ENCODE data around the gene RFX3.

RFX3 gene

DNA sequence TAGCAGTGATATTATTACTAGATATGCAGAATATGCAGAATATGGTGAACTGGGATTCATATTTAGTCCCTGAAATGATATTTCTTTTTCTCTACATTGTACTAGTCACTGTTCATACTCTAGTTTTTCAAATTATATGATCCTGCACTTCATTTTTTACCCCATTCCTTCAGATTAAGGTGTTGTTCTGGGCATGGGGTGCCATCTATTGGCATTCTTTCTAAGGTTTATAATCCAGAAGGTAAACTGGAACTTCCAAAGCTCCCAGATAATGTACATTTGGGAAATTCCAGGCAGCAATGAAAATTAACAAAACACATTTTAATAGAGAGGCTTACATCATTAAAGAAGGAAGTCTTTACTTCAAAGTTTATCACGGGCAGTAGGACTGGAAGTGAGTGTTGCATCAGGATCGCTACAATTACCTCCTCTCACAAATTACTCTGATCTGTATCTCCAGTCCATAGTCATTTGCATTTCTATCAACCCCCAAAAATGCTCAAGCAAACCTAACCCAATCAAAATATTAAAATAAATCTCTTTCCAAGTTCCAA lies 12.5 kb downstream of the RFX3 start:
- no peak for DNase-seq (ENCODE audit: low read depth)

DNA sequence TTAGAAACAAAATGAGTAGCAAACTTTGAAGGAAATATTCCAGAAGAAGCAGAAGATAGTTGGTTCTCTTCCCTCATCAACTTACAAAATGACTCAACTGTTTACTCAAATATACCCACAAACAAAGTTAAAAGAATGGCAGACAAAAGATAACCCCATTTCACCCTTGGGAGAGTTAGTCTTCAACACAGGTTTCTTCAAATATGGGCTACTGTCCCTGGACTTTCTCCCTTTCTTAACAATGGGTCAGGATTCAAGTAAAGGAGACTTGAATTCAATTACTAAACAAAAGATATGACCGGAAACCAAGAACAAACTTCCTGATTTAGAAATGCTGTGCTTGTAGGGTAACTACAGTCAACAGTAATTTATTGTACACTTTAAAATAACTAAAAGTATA lies 14.2 kb downstream of the RFX3 start:
- no peak for DNase-seq (ENCODE audit: low read depth)

DNA sequence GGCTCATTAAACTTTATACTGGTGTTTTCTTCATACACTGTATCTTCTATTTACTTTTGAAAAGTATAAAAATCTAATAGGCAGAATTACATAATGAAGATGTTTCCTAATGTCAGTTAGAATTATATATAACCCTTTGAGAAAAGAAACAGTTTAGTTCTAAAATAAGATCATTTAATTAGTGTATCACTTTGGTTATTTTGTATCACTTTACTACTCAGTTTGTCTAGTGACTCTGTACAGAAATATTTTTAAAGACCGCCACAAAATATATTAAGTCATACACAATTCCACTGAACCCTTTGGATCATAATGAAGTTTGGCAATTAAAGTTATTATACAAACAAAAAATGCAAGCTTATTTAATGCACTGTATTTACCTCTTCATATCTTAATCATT lies 15.0 kb downstream of the RFX3 start:
- no peak for DNase-seq (ENCODE audit: low read depth)

- no peak for DNase-seq (ENCODE audit: low read depth)
Measured at GRCh38 chr9:3509926-3510325, 15.9 kb downstream of the RFX3 start.

- no peak for DNase-seq (ENCODE audit: low read depth)
Measured at GRCh38 chr9:3508521-3509291, 17.1 kb downstream of the RFX3 start.

DNA sequence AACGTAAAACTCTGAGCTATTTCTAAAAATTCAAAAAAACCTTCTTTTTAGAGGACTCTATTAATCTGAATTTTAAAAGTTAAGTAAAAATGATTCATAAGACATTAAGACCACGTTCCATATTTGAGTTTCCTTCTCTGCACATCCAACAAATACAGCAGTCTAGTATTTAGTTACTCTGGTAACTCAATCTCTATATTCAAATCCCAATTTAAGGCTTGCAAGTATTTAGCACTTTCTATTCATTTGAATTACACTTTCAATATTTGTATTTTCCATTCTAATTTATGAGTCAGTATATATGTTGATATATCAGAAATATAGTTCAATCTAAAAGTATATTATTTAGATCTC lies 17.7 kb downstream of the RFX3 start:
- no peak for DNase-seq (ENCODE audit: low read depth)

GRCh38 chr9:3507395-3508077 lies 18.3 kb downstream of the RFX3 start:
- no peak for DNase-seq (ENCODE audit: low read depth)

- DNase-seq (ENCODE audit: low read depth) = no peak
Measured at GRCh38 chr9:3506164-3506563, 19.6 kb downstream of the RFX3 start.

DNA sequence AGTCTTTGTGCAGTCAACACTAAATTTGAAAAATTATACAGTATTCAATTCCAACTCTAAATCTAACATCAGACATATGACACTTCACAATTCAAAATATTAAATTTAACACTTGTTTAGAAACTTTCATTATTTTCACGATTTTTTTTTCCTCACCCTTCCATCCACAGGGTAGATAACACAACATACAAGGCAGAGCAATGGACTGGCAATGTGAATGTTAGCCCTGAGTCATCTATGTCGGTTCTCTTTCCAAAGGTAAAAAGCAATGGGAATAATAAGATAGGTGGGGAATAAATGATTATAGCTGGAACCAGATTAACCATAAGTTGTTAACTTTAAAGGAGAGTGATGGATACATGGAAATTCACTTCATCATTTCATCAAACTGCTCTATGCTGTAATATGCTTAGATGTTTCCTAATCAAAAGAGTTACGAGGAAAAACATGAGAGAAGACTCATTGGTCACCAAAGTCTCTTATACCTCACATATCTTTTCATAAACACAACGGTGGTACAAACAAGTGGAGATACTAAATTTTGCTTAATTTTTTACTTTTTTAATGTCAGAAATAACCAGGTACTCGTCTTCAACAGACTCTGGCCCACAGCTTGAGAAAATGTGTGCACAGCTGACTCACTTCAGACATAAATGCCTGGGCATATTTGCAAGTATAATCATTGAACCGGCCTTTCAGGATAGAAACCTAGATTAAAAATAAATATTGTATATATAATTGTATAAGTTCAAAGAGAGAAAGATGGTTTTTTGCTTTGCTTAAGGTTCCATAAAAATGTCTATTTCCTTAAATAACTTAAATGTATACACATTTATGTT lies 23.0 kb downstream of the RFX3 start:
- DNase-seq (ENCODE audit: low read depth) = no peak

DNA sequence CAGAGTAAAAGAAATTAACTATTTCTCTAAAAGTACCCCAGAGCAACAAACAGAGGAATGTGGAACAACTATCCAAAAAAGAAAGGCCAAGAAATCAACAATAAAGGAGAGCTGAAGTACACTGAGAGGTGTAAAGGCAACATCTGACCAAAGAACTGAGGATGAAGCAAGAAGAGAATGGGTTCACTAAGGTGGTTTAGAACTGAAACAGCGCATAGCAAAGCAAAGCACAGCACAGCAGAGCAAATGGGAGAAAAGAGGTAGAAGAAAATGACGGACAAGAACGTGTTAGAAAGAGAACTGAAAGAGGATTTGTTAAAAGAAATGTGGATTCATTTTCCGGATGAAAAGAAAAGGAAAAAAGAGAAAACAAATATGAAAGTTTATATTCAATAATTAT lies 25.8 kb downstream of the RFX3 start:
- no peak for DNase-seq (ENCODE audit: low read depth)

DNA sequence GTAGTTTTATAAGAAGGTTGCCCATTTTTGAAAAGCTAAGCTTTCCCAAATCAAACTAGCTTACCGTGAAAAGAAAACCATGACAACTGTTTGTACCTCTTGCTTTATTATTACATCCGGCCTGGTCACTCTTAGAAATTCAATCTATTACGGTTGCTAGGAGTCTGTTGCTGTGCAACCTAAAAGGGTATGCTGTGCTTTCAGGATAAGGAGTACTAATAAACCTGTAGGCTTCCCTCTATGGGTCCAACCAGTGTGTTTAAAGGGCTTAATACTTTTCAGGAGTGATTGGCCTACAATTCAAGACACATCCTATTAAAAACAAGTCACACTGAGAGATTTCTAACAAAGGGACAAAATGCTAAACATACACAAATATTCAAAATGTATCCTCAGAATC lies 27.1 kb downstream of the RFX3 start:
- DNase-seq (ENCODE audit: low read depth) = no peak

GRCh38 chr9:3497857-3498256 lies 27.9 kb downstream of the RFX3 start:
- no peak for DNase-seq (ENCODE audit: low read depth)

DNA sequence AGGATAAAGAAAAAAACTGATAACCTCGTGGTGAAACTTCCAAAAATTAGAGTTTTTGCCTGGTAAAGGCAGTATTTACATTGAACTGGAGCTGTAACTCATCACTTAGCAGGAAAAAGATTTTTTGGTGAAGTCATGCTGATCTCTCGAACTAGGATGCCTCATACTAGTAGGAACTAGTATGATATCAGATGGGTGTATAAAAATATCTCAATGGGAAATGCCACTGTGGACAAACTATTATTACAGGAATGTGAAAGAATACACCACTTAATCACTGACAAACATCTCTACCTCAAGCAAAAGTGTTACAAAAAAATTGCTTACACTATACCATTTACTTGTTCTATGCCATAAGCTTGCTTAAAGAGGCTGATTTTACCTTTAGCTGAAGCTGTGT lies 28.4 kb downstream of the RFX3 start:
- no peak for DNase-seq (ENCODE audit: low read depth)

GRCh38 chr9:3495855-3496254 lies 29.9 kb downstream of the RFX3 start:
- DNase-seq (ENCODE audit: low read depth) = no peak

- no peak for DNase-seq (ENCODE audit: low read depth)
Measured at GRCh38 chr9:3492214-3492613, 33.6 kb downstream of the RFX3 start.

GRCh38 chr9:3491450-3491849 lies 34.4 kb downstream of the RFX3 start:
- DNase-seq (ENCODE audit: low read depth) = no peak

- DNase-seq (ENCODE audit: low read depth) = no peak
Measured at GRCh38 chr9:3490957-3491356, 34.8 kb downstream of the RFX3 start.

DNA sequence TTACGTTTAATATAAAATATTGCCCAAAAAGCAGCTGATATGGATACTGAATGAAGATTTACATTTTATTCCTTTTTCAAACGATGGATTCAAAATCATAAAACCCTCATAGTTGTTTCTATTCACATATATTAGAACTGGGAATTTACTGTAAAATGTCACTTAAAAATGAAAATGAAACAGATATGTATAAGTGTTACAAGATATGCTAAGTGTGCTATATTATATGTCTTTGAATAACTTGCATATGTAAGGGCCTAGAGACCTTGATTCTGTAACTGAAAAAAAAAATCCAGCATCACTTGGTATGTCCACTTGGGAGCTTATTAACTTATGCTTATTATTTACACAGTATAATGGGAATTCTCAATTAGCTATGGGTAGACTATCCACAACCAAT lies 43.2 kb downstream of the RFX3 start:
- no peak for DNase-seq (ENCODE audit: low read depth)

DNA sequence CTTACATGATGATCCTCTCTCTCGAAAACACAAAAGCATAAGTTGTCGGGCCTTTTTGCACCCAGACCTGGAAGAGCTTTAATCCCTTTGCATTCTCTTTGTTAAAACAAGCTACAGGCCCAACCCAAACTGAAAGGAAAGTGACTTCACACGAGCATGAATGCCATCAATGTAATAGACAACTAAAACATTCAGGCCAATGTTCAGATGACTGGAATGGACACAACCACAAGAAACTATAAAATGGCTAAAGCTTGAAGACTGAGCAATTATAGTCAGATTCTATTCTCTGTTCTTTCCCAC lies 45.5 kb downstream of the RFX3 start:
- no peak for DNase-seq (ENCODE audit: low read depth)

DNA sequence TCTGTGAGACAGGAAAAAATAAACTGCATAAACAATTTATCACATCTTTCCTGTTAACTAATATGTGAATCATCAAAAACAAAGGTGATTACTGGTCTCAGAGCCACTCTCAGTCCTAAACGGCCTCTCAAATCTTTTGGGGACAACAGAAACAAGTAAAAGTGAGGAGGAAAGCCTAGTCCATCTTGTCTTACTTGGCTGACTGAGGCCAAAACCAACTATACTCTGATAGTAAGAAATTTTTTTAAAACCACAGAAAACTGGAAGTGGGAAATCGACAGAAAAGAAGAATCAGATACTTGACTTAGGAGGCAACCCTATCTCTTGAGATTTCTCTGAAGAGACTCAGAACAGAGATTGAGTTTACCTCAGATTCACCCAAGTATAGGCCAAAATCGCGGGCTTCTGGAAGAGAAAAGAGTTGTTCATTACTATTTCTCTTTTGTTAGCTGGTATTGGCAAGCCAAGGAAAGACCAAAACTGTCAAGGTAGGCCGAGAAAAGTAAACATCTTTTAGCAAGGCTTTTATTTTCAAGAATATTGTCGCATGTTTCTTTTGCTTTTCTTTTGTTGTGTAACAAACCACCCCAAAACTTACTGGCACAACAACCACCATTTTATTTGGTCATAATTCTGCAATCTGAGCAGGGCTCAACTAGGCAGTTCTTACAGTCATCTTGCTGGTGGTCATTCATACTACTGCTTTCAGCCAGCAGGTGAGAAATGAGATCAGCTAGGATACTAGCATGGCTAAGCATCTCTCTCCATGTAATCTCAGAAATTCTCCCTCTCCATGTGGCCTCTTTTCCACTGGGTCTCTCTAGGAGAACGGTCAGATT lies 46.1 kb downstream of the RFX3 start:
- DNase-seq (ENCODE audit: low read depth) = no peak

GRCh38 chr9:3478549-3478953 lies 47.2 kb downstream of the RFX3 start:
- DNase-seq (ENCODE audit: low read depth) = no peak

GRCh38 chr9:3477236-3477834 lies 48.5 kb downstream of the RFX3 start:
- DNase-seq (ENCODE audit: low read depth) = no peak
